OCI-LY1 (cell line): Measurements from ENCODE around the gene SPTB.

Experiments
- H2AFZ ChIP-seq: fragments of 200-600 bp; sonication (generic), shearing (Covaris generic); 2 replicates; pipeline ENCODE4 v1.6.0; 2014; ENCODE audit warnings: antibody characterized with exemption, mild to moderate bottlenecking, low read length
- H3F3A ChIP-seq: fragments of 200-600 bp; sonication (generic), shearing (Covaris generic); 2 replicates; pipeline ENCODE4 v1.6.0; 2014; ENCODE audit warnings: mild to moderate bottlenecking, antibody characterized with exemption, low read length, moderate library complexity; ENCODE audit not compliant: insufficient read depth
- H3K27ac ChIP-seq: fragments of 200-600 bp; sonication (generic); 2 replicates; pipeline ENCODE4 v1.5.1; 2014; ENCODE audit warnings: low read length, mixed run types, mild to moderate bottlenecking, low read depth; ENCODE audit not compliant: poor library complexity, severe bottlenecking
- H3K27me3 ChIP-seq: fragments of 200-600 bp; sonication (generic); 2 replicates; pipeline ENCODE4 v1.6.0; 2014; ENCODE audit warnings: antibody characterized with exemption, mild to moderate bottlenecking, low read length, moderate library complexity; ENCODE audit not compliant: insufficient read depth
- H3K36me3 ChIP-seq: fragments of 200-600 bp; sonication (generic); 2 replicates; pipeline ENCODE4 v1.6.1; 2014; ENCODE audit warnings: mild to moderate bottlenecking, antibody characterized with exemption, low read length, moderate library complexity, mixed read lengths; ENCODE audit not compliant: insufficient read depth
- H3K4me1 ChIP-seq: fragments of 200-600 bp; sonication (generic); 2 replicates; pipeline ENCODE4 v1.5.1; 2014; ENCODE audit warnings: mild to moderate bottlenecking, low read length, moderate library complexity; ENCODE audit not compliant: insufficient read depth, severe bottlenecking
- H3K4me2 ChIP-seq: fragments of 200-600 bp; sonication (generic), shearing (Covaris generic); 2 replicates; pipeline ENCODE4 v1.6.1; 2014; ENCODE audit warnings: low read length
- H3K4me3 ChIP-seq: fragments of 200-600 bp; sonication (generic); 2 replicates; pipeline ENCODE4 v1.5.1; 2014; ENCODE audit warnings: low read length, low read depth, mild to moderate bottlenecking, mixed read lengths; ENCODE audit not compliant: poor library complexity, severe bottlenecking
- H3K79me2 ChIP-seq: fragments of 200-600 bp; shearing (Covaris generic); 2 replicates; pipeline ENCODE4 v1.6.1; 2016; ENCODE audit warnings: mixed run types, low read length, mixed read lengths; ENCODE audit not compliant: insufficient read depth
- H3K9ac ChIP-seq: fragments of 200-600 bp; sonication (generic), shearing (Covaris generic); 2 replicates; pipeline ENCODE4 v1.6.1; 2014; ENCODE audit warnings: mild to moderate bottlenecking, low read length, mixed read lengths
- H3K9me2 ChIP-seq: fragments of 200-600 bp; sonication (generic), shearing (Covaris generic); 2 replicates; pipeline ENCODE4 v1.6.1; 2014; ENCODE audit warnings: low read depth, mild to moderate bottlenecking, low read length, mixed read lengths
- H3K9me3 ChIP-seq: fragments of 200-600 bp; shearing (Covaris generic); 2 replicates; pipeline ENCODE4 v1.6.1; 2014; ENCODE audit warnings: low read length, mixed read lengths
- H4K20me1 ChIP-seq: fragments of 200-600 bp; sonication (generic), shearing (Covaris generic); 2 replicates; pipeline ENCODE4 v1.6.0; 2016; ENCODE audit warnings: mild to moderate bottlenecking, low read length; ENCODE audit not compliant: insufficient read depth
- EZH2 ChIP-seq: fragments of 200-600 bp; sonication (generic), shearing (Covaris generic); IDR thresholded peaks from 2 replicates; pipeline ENCODE4 v1.8.0; 2017; ENCODE audit warnings: borderline replicate concordance, mixed run types, mild to moderate bottlenecking, antibody characterized with exemption, low read length, moderate library complexity, mixed read lengths
- TF ChIP-seq, protein P1 (sequence below): fragments of 200-600 bp; sonication (generic), shearing (Covaris generic); IDR thresholded peaks from 2 replicates; pipeline ENCODE4 v1.5.1; 2017; ENCODE audit warnings: mild to moderate bottlenecking, antibody characterized with exemption, low read length, moderate library complexity, mixed read lengths

The SPTB gene

DNA sequence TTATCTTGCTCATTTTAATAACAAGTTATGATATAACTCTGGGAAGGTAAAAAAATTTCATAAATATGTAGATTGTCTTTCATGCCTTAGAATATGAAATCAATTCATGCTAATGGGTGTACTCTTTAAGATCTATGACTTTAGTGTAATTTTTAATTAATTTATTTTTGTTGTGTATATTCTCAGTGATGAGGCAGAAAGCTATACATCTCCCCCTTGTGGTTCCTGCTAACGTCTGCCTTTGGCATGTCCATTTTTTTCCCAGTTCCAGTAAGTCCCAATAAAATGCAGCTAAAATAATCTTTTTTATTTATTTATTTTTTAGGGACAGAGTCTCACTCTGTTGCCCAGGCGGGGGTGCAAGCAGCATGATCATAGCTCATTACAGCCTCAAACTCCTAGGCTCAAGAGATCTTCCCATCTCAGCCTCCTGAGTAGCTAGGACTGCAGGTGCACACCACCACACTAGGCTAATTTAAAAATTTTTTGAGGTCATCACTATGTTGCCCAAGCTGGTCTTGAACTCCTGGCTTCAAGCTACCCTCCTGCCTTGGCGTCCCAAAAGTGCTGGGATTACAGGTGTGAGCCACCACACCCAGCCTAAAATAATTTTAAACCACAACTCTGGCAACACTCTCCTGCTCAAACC lies 31.3 kb upstream of the SPTB start:
- Histone ChIP-seq H2AFZ (no peak overlapping the region), H3K4me3 (no peak overlapping the region), H3K27me3 (peaks cover 7% of the 10 kb centered on the region; the same call in 1 of the 2 replicates), H3K79me2 (peaks cover 15% of the 10 kb centered on the region), H3K4me1 (peaks cover 16% of the 10 kb centered on the region), H3F3A (no peaks in the 10 kb centered on the region), H3K27ac (no peak overlapping the region), H3K9ac (no peak overlapping the region), H4K20me1 (no peaks in the 10 kb centered on the region), H3K36me3 (peaks cover 8% of the 10 kb centered on the region), H3K4me2 (no peak overlapping the region), H3K9me3 (no peaks in the 10 kb centered on the region), H3K9me2 (no peaks in the 10 kb centered on the region)
- no peak for TF ChIP-seq EZH2
- TF ChIP-seq, protein P1, sequence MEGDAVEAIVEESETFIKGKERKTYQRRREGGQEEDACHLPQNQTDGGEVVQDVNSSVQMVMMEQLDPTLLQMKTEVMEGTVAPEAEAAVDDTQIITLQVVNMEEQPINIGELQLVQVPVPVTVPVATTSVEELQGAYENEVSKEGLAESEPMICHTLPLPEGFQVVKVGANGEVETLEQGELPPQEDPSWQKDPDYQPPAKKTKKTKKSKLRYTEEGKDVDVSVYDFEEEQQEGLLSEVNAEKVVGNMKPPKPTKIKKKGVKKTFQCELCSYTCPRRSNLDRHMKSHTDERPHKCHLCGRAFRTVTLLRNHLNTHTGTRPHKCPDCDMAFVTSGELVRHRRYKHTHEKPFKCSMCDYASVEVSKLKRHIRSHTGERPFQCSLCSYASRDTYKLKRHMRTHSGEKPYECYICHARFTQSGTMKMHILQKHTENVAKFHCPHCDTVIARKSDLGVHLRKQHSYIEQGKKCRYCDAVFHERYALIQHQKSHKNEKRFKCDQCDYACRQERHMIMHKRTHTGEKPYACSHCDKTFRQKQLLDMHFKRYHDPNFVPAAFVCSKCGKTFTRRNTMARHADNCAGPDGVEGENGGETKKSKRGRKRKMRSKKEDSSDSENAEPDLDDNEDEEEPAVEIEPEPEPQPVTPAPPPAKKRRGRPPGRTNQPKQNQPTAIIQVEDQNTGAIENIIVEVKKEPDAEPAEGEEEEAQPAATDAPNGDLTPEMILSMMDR, result peak; percentile 45

DNA sequence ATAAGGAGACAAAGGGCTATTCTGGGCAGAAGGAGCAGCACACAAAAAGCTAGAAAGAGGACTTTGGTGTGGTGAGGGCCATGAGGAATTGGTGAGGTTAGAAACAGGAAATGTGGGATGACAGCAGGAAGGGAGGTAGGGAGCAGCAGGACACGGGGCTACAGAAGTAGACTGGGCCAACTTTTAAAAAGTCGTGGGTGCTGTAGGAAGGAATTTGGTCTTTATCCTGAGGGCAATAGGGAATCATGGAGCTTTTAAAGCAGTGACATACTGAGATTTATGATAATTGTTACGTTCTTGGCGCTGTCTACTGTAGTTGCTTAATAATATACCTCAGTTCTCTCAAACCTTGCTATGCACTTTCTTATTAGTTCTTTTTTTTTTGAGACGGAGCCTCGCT lies 26.3 kb upstream of the SPTB start:
- Histone ChIP-seq H3F3A (no peaks in the 10 kb centered on the region), H3K4me2 (no peak overlapping the region), H3K9me2 (no peaks in the 10 kb centered on the region), H2AFZ (no peak overlapping the region), H4K20me1 (no peaks in the 10 kb centered on the region), H3K79me2 (no peaks in the 10 kb centered on the region), H3K9me3 (no peaks in the 10 kb centered on the region), H3K9ac (no peak overlapping the region), H3K27me3 (peaks cover 11% of the 10 kb centered on the region; the same call in 1 of the 2 replicates), H3K36me3 (no peaks in the 10 kb centered on the region), H3K27ac (no peak overlapping the region), H3K4me1 (no peaks in the 10 kb centered on the region), H3K4me3 (no peak overlapping the region)
- TF ChIP-seq, protein P1, result no peak
- TF ChIP-seq EZH2, result no peak

DNA sequence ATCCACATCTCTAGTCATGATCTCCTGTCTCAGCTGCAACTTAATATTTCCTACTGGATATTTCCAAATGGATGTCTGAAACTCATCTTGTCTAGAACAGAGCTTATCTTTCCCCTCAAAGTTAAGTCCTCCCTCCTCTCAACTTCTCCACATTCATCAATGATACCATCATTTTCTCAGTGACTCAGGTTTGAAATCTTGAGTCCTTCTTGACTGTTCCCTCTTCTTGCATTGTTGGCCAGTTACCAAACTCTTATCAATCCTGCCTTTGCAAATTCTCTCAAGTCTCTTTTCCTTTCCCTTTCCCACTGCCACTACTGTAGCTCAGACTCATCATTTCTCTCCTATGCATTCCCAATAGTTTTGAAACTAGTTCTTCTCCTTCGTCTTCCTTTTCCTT lies 20.3 kb upstream of the SPTB start:
- H3K4me2 ChIP-seq, result no peak overlapping the region
- no peaks in the 10 kb centered on the region for H3K36me3 ChIP-seq
- H3K9ac ChIP-seq, result no peak overlapping the region
- no peak overlapping the region for H3K27ac ChIP-seq
- H3K4me1 ChIP-seq, result no peaks in the 10 kb centered on the region
- H3K4me3 ChIP-seq, result no peak overlapping the region
- H4K20me1 ChIP-seq, result no peaks in the 10 kb centered on the region
- H2AFZ ChIP-seq, result no peak overlapping the region
- TF ChIP-seq, protein P1, result no peak
- TF ChIP-seq EZH2, result no peak
- no peaks in the 10 kb centered on the region for H3F3A ChIP-seq
- 0 out of 2 replicates have a peak, but pooled peaks cover 4% of the 10 kb centered on the region for H3K27me3 ChIP-seq
- no peaks in the 10 kb centered on the region for H3K79me2 ChIP-seq
- no peaks in the 10 kb centered on the region for H3K9me3 ChIP-seq
- no peaks in the 10 kb centered on the region for H3K9me2 ChIP-seq
